KMS-11 (cell line): Measurements from ENCODE around the gene KRT33A.

Experiments
- H2AFZ ChIP-seq: fragments of 200-600 bp; sonication (generic); 2 replicates; pipeline ENCODE4 v1.6.1; 2016; ENCODE audit warnings: antibody characterized with exemption, mixed run types, low read depth
- H3K27ac ChIP-seq: fragments of 200-600 bp; sonication (generic); 2 replicates; pipeline ENCODE4 v1.6.1; 2016; ENCODE audit warnings: mild to moderate bottlenecking, mixed run types
- H3K27me3 ChIP-seq: fragments of 200-600 bp; sonication (generic); 2 replicates; pipeline ENCODE4 v1.6.1; 2017; ENCODE audit warnings: mild to moderate bottlenecking, low read depth, mixed run types, moderate library complexity; ENCODE audit not compliant: insufficient read depth
- H3K36me3 ChIP-seq: fragments of 200-600 bp; sonication (generic); 2 replicates; pipeline ENCODE4 v1.6.1; 2017; ENCODE audit warnings: mild to moderate bottlenecking, mixed run types; ENCODE audit not compliant: insufficient read depth
- H3K4me1 ChIP-seq: fragments of 200-600 bp; sonication (generic); 2 replicates; pipeline ENCODE4 v1.6.1; 2016; ENCODE audit warnings: mild to moderate bottlenecking, low read depth, mixed run types; ENCODE audit not compliant: poor library complexity, severe bottlenecking
- H3K4me2 ChIP-seq: fragments of 200-600 bp; sonication (generic); 2 replicates; pipeline ENCODE4 v1.7.0; 2016; ENCODE audit warnings: mild to moderate bottlenecking, mixed run types
- H3K4me3 ChIP-seq: fragments of 200-600 bp; sonication (generic); IDR thresholded peaks from 2 replicates; pipeline ENCODE4 v1.6.1; 2017; ENCODE audit warnings: low read depth, low read length, mixed read lengths; ENCODE audit not compliant: insufficient read depth
- H3K79me2 ChIP-seq: fragments of 200-600 bp; sonication (generic); 2 replicates; pipeline ENCODE4 v1.6.1; 2016; ENCODE audit warnings: low read depth, mixed run types; ENCODE audit not compliant: insufficient read depth
- H3K9ac ChIP-seq: fragments of 200-600 bp; sonication (generic); 2 replicates; pipeline ENCODE4 v1.6.1; 2016; ENCODE audit warnings: mild to moderate bottlenecking, mixed run types
- H4K20me1 ChIP-seq: fragments of 200-600 bp; sonication (generic); 2 replicates; pipeline ENCODE4 v1.6.1; 2016; ENCODE audit warnings: mild to moderate bottlenecking, mixed run types; ENCODE audit not compliant: insufficient read depth
- TF ChIP-seq, protein P1 (sequence below): fragments of 200-600 bp; sonication (generic); conservative IDR thresholded peaks from 2 replicates; pipeline ENCODE4 v1.6.1; 2017; ENCODE audit warnings: low read depth, mild to moderate bottlenecking, antibody characterized with exemption, low read length, moderate library complexity, mixed read lengths

Gene KRT33A

GRCh38 chr17:41301916-41302901 is 48.4 kb downstream of the KRT33A start, which contains the start of gene KRTAP29-1:
Gene KRTAP29-1 (minus strand): TSS chr17:41302851. CDS start chr17:41302851, 0 bp downstream.
- Histone ChIP-seq H3K9ac (no peak within 1 kb of the TSS), H3K4me2 (no peak within 1 kb of the TSS), H3K4me1 (no peaks in the 10 kb centered on the region), H3K4me3 (no peak within 1 kb of the TSS), H3K79me2 (no peaks in the 10 kb centered on the region), H4K20me1 (no peaks in the 10 kb centered on the region), H2AFZ (no peak within 1 kb of the TSS), H3K27ac (no peak within 1 kb of the TSS), H3K27me3 (no peaks in the 10 kb centered on the region), H3K36me3 (no peaks in the 10 kb centered on the region)
- TF ChIP-seq, protein P1, sequence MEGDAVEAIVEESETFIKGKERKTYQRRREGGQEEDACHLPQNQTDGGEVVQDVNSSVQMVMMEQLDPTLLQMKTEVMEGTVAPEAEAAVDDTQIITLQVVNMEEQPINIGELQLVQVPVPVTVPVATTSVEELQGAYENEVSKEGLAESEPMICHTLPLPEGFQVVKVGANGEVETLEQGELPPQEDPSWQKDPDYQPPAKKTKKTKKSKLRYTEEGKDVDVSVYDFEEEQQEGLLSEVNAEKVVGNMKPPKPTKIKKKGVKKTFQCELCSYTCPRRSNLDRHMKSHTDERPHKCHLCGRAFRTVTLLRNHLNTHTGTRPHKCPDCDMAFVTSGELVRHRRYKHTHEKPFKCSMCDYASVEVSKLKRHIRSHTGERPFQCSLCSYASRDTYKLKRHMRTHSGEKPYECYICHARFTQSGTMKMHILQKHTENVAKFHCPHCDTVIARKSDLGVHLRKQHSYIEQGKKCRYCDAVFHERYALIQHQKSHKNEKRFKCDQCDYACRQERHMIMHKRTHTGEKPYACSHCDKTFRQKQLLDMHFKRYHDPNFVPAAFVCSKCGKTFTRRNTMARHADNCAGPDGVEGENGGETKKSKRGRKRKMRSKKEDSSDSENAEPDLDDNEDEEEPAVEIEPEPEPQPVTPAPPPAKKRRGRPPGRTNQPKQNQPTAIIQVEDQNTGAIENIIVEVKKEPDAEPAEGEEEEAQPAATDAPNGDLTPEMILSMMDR = no peak

DNA sequence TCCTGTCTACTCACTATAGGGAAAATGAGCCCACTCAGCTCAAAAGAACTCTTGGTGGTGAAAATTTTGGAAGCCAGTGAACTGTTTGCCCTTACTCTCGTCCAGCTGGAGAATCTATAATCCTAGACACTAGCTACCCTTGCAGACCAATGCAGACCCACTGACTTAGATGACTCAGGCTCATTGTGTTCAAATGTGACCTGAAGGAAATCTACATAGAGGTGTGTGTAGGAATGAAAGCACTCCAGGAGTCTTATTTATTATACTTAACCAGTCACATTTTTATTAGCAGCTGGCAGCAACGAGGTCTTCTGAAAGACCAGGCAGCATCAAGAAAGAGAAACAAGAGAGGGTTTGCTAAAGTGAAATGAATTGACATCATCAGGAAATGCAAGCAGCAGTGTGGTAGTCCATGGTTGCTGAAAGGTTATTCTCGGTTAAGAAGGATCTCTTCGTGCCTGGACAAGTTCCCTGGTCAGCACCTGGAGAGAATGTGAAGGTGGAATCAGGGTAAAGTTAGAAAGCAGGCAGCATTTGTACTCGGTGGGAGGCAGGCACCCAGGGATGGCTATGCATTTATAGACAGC is 49.3 kb downstream of the KRT33A start:
- Histone ChIP-seq H2AFZ (no peak overlapping the region), H3K27ac (no peak overlapping the region), H3K27me3 (no peaks in the 10 kb centered on the region), H3K4me2 (no peak overlapping the region), H3K36me3 (no peaks in the 10 kb centered on the region), H3K9ac (no peak overlapping the region), H4K20me1 (no peaks in the 10 kb centered on the region), H3K4me3 (no peak overlapping the region), H3K79me2 (no peaks in the 10 kb centered on the region), H3K4me1 (no peaks in the 10 kb centered on the region)
- TF ChIP-seq, protein P1 = no peak

- TF ChIP-seq, protein P1 = no peak
- Histone ChIP-seq H3K4me1 (no peaks in the 10 kb centered on the region), H3K4me3 (no peak overlapping the region), H3K36me3 (no peaks in the 10 kb centered on the region), H3K9ac (no peak overlapping the region), H3K4me2 (no peak overlapping the region), H3K79me2 (no peaks in the 10 kb centered on the region), H2AFZ (no peak overlapping the region), H3K27me3 (no peaks in the 10 kb centered on the region), H4K20me1 (no peaks in the 10 kb centered on the region), H3K27ac (no peak overlapping the region)
Measured at GRCh38 chr17:41298458-41299135, 52.0 kb downstream of the KRT33A start.

DNA sequence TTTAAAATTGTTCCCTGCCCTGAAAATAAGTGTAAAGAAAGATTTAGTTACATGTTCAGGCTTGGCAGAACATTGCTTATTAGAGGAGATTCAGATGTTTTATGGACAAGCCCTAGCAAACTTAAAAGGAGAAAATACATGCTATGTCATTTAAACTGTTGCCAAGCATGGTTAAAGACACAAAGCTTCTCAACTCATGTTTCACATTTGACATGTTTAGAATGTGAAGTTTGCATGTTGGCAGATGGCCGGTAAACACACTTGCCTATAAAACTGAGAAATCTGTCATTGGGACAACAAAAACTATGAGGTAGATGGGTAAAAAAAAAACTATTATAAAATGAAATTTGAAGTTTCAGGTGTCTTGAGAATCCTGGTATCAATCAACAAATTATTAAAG is 53.8 kb downstream of the KRT33A start:
- no peak overlapping the region for H3K4me2 ChIP-seq
- no peak overlapping the region for H3K27ac ChIP-seq
- H2AFZ ChIP-seq = no peak overlapping the region
- H3K27me3 ChIP-seq = no peaks in the 10 kb centered on the region
- H3K4me3 ChIP-seq = no peak overlapping the region
- H3K36me3 ChIP-seq = no peaks in the 10 kb centered on the region
- H3K79me2 ChIP-seq = no peaks in the 10 kb centered on the region
- H4K20me1 ChIP-seq = no peaks in the 10 kb centered on the region
- TF ChIP-seq, protein P1 = no peak
- H3K4me1 ChIP-seq = no peaks in the 10 kb centered on the region
- no peak overlapping the region for H3K9ac ChIP-seq
